Liver (tissue), 9 donors: ENCODE data around the gene ETNK1. TPM values are rescaled to one million over a fixed set of nuclear protein-coding genes. Genes with fewer than 3 reads are reported as not detected.
A peak's percentile ranks its signal among the peaks of the same experiment; 100 is the strongest.

Experiments
- DNase-seq: peaks from one replicate; pipeline ENCODE4 v3.0.0-alpha.2; 2017; ENCODE audit warnings: low spot score
- H3K27ac ChIP-seq, 2 donors: one replicate each; pipeline ENCODE4 v1.7.0; 2013; ENCODE audit warnings: inconsistent platforms in 2 of 2, low read length in 2 of 2, control low read depth in 1 of 2, low read depth in 1 of 2, mild to moderate bottlenecking in 1 of 2
- H3K27me3 ChIP-seq, 4 donors: one replicate each; pipeline versions ENCODE4 v1.6.1 to v1.7.0; 2013; ENCODE audit warnings: low read length in 3 of 4, inconsistent platforms in 1 of 4, mild to moderate bottlenecking in 1 of 4, moderate library complexity in 1 of 4; ENCODE audit not compliant: control insufficient read depth in 4 of 4, insufficient read depth in 4 of 4
- H3K36me3 ChIP-seq, 4 donors: one replicate each; pipeline versions ENCODE4 v1.6.1 to v1.7.0; 2013; ENCODE audit warnings: low read length in 3 of 4, mild to moderate bottlenecking in 3 of 4, low read depth in 1 of 4, moderate library complexity in 1 of 4; ENCODE audit not compliant: control insufficient read depth in 4 of 4, insufficient read depth in 3 of 4
- H3K4me1 ChIP-seq, 4 donors: one replicate each; pipeline versions ENCODE4 v1.6.1 to v1.7.0; 2013; ENCODE audit warnings: low read length in 3 of 4, mild to moderate bottlenecking in 3 of 4, moderate library complexity in 1 of 4; ENCODE audit not compliant: control insufficient read depth in 4 of 4, insufficient read depth in 4 of 4
- H3K4me3 ChIP-seq, 3 donors: one replicate each; pipeline versions ENCODE4 v1.6.1 to v1.7.0; 2013; ENCODE audit warnings: low read length in 3 of 3, control low read depth in 1 of 3, low read depth in 1 of 3, mild to moderate bottlenecking in 1 of 3
- H3K9ac ChIP-seq, 2 donors: one replicate each; pipeline ENCODE4 v1.7.0; 2013; ENCODE audit warnings: low read length in 2 of 2, mild to moderate bottlenecking in 2 of 2, moderate library complexity in 2 of 2, control low read depth in 1 of 2, low read depth in 1 of 2
- H3K9me3 ChIP-seq, 4 donors: one replicate each; pipeline versions ENCODE4 v1.6.1 to v1.7.0; 2013; ENCODE audit warnings: low read length in 3 of 4; ENCODE audit not compliant: control insufficient read depth in 4 of 4
- CTCF ChIP-seq: fragments of 150-350 bp; IDR thresholded peaks from 2 replicates; pipeline ENCODE4 v1.5.1; 2017; ENCODE audit warnings: improper control_type of control experiment, low read depth, low read length; ENCODE audit not compliant: missing input control
- FOXA1 ChIP-seq: IDR thresholded peaks from 2 replicates; pipeline ENCODE4 v1.6.1; 2016; ENCODE audit warnings: antibody characterized with exemption
- MAX ChIP-seq: IDR thresholded peaks from 2 replicates; pipeline ENCODE4 v1.6.1; 2016; ENCODE audit warnings: antibody characterized with exemption
- RAD21 ChIP-seq, 2 donors: IDR thresholded peaks; 2 replicates each; pipeline ENCODE4 v1.6.1; 2016; ENCODE audit warnings: antibody characterized with exemption in 2 of 2, mild to moderate bottlenecking in 2 of 2
- RXRA ChIP-seq, 2 donors: IDR thresholded peaks; 2 replicates each; pipeline ENCODE4 v1.6.1; 2017 to 2018; ENCODE audit warnings: antibody characterized with exemption in 2 of 2, mild to moderate bottlenecking in 1 of 2
- TAF1 ChIP-seq: conservative IDR thresholded peaks from 2 replicates; pipeline ENCODE4 v1.6.1; 2016; ENCODE audit warnings: antibody characterized with exemption, mild to moderate bottlenecking
- YY1 ChIP-seq: IDR thresholded peaks from 2 replicates; pipeline ENCODE4 v1.6.1; 2016; ENCODE audit warnings: antibody characterized with exemption, mild to moderate bottlenecking
- WGBS: extraction: QIAGEN DNeasy Blood & Tissue Kit; methylation state at CpG from one replicate; pipeline ENCODE4 v1.1.7; 2013; 5-methylcytosine and 5-hydroxymethylcytosine counted together
- polyA plus RNA-seq, 2 donors: library from polyadenylated mRNA; stranded (reverse) in 1 of 2; unstranded in 1 of 2; fragments of 200-250 nt in 1 of 2; fragments of >200 nt in 1 of 2; fragmentation: Nextera tagmentation in 1 of 2; extraction: Ambion mirVana in 1 of 2; gene quantifications; one replicate each; pipeline versions ENCODE4 v1.2.1 to v1.2.3, GENCODE V29; 2013 to 2015
- total RNA-seq, 2 donors: library from RNA; depleted of rRNA; stranded (reverse); fragments of >200 nt; gene quantifications; one replicate each; pipeline ENCODE4 v1.2.3, GENCODE V29; 2014
- TF ChIP-seq, protein P1 (sequence below): IDR thresholded peaks from 2 replicates; pipeline ENCODE4 v1.6.1; 2016; ENCODE audit warnings: antibody characterized with exemption
- donor health status: healthy.
- donor health status: healthy.
- donor health status: healthy.
- donor health status: healthy.
- donor health status: healthy.

Gene ETNK1
- total and polyA plus RNA-seq, 4 donors: 15.6 to 51.4 (median 27.0) TPM

- Histone ChIP-seq H3K9ac (no peak overlapping the region), H3K27me3 (no peaks in the 10 kb centered on the region), H3K27ac (no peak overlapping the region), H3K4me1 (peaks cover 0 to 12% (median 8%) of the 10 kb centered on the region in 4 donors), H3K9me3 (no peaks in the 10 kb centered on the region), H3K4me3 (no peak overlapping the region), H3K36me3 (peaks cover 0 to 2% (median 0%) of the 10 kb centered on the region in 4 donors)
- no peak for DNase-seq
- 66% methylated on average over 3 of the region's 3 CpGs for WGBS
- TF ChIP-seq CTCF (peak; percentile 37), YY1 (no peak), RAD21 (IDR thresholded peaks at IDR 0.05) (peak; percentile 82 to 83), FOXA1 (no peak)
Measured at GRCh38 chr12:22631863-22632463, 7.0 kb downstream of the ETNK1 start.

GRCh38 chr12:22634883-22635282 is 9.9 kb downstream of the ETNK1 start:
- Histone ChIP-seq H3K4me1 (no peaks in the 10 kb centered on the region), H3K4me3 (no peak overlapping the region), H3K9me3 (no peaks in the 10 kb centered on the region), H3K9ac (no peak overlapping the region), H3K36me3 (peaks cover 0 to 2% (median 0%) of the 10 kb centered on the region in 4 donors), H3K27me3 (no peaks in the 10 kb centered on the region), H3K27ac (no peak overlapping the region)
- no peak for TF ChIP-seq TAF1
- WGBS: 98% methylated on average over 3 of the region's 3 CpGs
- no peak for DNase-seq

- no peaks in the 10 kb centered on the region for H3K9me3 ChIP-seq
- 94% methylated on average over 1 of the region's 1 CpG for WGBS
- no peaks in the 10 kb centered on the region for H3K27me3 ChIP-seq
- H3K36me3 ChIP-seq: peaks cover 0 to 2% (median 0%) of the 10 kb centered on the region in 4 donors
- no peak for DNase-seq
- H3K9ac ChIP-seq: no peak overlapping the region
- H3K4me1 ChIP-seq: no peaks in the 10 kb centered on the region
- H3K4me3 ChIP-seq: no peak overlapping the region
- TF ChIP-seq FOXA1: no peak
- H3K27ac ChIP-seq: no peak overlapping the region
Measured at GRCh38 chr12:22635812-22636211, 10.8 kb downstream of the ETNK1 start.

- DNase-seq: no peak
- peaks cover 3 to 9% (median 4%) of the 10 kb centered on the region in 4 donors for H3K4me1 ChIP-seq
- over 99% methylated on average over 2 of the region's 2 CpGs for WGBS
Measured at GRCh38 chr12:22640851-22641250, 15.9 kb downstream of the ETNK1 start.

More at GRCh38 chr12:22640851-22641250, 15.9 kb downstream of the ETNK1 start:
- Histone ChIP-seq H3K4me3 (no peak overlapping the region), H3K9ac (no peak overlapping the region), H3K36me3 (peaks cover 0 to 2% (median 0%) of the 10 kb centered on the region in 4 donors), H3K9me3 (no peaks in the 10 kb centered on the region), H3K27me3 (no peaks in the 10 kb centered on the region), H3K27ac (peak overlapping the region; percentile 56 to 67)
- TF ChIP-seq YY1 (no peak), FOXA1 (no peak), RXRA (IDR thresholded peaks at IDR 0.05) (no peak), CTCF (no peak), MAX (no peak)
- TF ChIP-seq, protein P1, sequence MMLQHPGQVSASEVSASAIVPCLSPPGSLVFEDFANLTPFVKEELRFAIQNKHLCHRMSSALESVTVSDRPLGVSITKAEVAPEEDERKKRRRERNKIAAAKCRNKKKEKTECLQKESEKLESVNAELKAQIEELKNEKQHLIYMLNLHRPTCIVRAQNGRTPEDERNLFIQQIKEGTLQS: no peak
